Measurements from ENCODE around the gene COPE.

- TF ChIP-seq, protein P1, sequence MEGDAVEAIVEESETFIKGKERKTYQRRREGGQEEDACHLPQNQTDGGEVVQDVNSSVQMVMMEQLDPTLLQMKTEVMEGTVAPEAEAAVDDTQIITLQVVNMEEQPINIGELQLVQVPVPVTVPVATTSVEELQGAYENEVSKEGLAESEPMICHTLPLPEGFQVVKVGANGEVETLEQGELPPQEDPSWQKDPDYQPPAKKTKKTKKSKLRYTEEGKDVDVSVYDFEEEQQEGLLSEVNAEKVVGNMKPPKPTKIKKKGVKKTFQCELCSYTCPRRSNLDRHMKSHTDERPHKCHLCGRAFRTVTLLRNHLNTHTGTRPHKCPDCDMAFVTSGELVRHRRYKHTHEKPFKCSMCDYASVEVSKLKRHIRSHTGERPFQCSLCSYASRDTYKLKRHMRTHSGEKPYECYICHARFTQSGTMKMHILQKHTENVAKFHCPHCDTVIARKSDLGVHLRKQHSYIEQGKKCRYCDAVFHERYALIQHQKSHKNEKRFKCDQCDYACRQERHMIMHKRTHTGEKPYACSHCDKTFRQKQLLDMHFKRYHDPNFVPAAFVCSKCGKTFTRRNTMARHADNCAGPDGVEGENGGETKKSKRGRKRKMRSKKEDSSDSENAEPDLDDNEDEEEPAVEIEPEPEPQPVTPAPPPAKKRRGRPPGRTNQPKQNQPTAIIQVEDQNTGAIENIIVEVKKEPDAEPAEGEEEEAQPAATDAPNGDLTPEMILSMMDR (IDR thresholded peaks at IDR 0.05), result no peak
- no peak for TF ChIP-seq POLR2A (IDR thresholded peaks at IDR 0.05)
These were observed 53.8 kb downstream of the COPE start for GRCh38 chr19:18865106-18865972.
